ENCODE data around the gene APBA3.

DNA sequence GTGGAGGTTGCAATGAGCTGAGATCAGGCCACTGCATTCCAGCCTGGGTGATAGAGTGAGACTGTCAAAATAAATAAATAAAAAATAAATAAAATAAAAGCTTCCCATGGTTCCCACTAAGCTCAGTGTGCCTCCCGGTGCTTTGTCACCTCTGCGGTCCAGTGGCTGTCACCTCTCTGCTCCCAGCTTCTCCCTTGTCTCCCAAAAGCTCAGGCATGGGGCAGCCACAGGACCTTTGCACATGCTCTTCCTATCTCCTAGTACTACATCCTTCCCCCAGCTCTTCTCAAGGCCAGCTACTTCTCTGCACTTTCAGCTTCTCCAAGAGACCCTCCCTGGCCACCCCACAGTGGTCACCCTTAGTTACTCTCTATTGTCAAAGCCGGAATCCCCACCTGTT is 32.3 kb upstream of the APBA3 start:
- TF ChIP-seq CTCF (tag by site-specific recombination; IDR thresholded peaks at IDR 0.05) (no peak), BCL6B (tag by site-specific recombination; IDR thresholded peaks at IDR 0.05) (no peak), ZFP37 (tag by site-specific recombination; IDR thresholded peaks at IDR 0.05) (no peak), ZNF274 (IDR thresholded peaks at IDR 0.05; ENCODE audit: low read length) (no peak), ZNF274 (tag by site-specific recombination; IDR thresholded peaks at IDR 0.05; ENCODE audit: borderline replicate concordance) (no peak), MEIS1 (CRISPR knock-in tag; IDR thresholded peaks at IDR 0.05; ENCODE audit: borderline replicate concordance) (no peak), ZNF391 (tag by site-specific recombination; IDR thresholded peaks at IDR 0.05; ENCODE audit: borderline replicate concordance, low read depth) (no peak), ZNF175 (tag by site-specific recombination; IDR thresholded peaks at IDR 0.05) (no peak), YY1 (tag by site-specific recombination; IDR thresholded peaks at IDR 0.05) (no peak), ZNF211 (tag by site-specific recombination; IDR thresholded peaks at IDR 0.05; ENCODE audit: low read depth) (no peak)
- TF ChIP-seq, protein P1, sequence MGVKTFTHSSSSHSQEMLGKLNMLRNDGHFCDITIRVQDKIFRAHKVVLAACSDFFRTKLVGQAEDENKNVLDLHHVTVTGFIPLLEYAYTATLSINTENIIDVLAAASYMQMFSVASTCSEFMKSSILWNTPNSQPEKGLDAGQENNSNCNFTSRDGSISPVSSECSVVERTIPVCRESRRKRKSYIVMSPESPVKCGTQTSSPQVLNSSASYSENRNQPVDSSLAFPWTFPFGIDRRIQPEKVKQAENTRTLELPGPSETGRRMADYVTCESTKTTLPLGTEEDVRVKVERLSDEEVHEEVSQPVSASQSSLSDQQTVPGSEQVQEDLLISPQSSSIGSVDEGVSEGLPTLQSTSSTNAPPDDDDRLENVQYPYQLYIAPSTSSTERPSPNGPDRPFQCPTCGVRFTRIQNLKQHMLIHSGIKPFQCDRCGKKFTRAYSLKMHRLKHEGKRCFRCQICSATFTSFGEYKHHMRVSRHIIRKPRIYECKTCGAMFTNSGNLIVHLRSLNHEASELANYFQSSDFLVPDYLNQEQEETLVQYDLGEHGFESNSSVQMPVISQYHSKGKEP (tag by site-specific recombination; IDR thresholded peaks at IDR 0.05) = no peak

Measured in HEK293 (cell line).